ENCODE results near the gene ZNF439.
"Not testable (repeated sequence)": the region's sequence is repeated elsewhere in the genome, so short reads cannot be mapped to it uniquely, and the experiment has no call there.

ZNF439 gene

GRCh38 chr19:11843722-11844121 is 4.8 kb upstream of the ZNF439 start:
- peaks cover 2% of the 10 kb centered on the region for H3K36me3 Mint-ChIP-seq (ENCODE audit: insufficient read depth)
- H3K27ac Mint-ChIP-seq (ENCODE audit: low read depth), result no peak overlapping the region
- no peak for ATAC-seq (replicated peaks; ENCODE audit: extremely low read depth, poor library complexity, severe bottlenecking)
- DNase-seq (ENCODE audit: low spot score in 2 of 2), result no peak
- peaks cover 5% of the 10 kb centered on the region for H3K9me3 Mint-ChIP-seq
- no peak overlapping the region for H3K4me3 Mint-ChIP-seq
- peaks cover 6% of the 10 kb centered on the region for H3K4me1 Mint-ChIP-seq
- no peaks in the 10 kb centered on the region for H3K27me3 Mint-ChIP-seq

- not testable (repeated sequence) for H3K27ac Mint-ChIP-seq (ENCODE audit: low read depth); H3K36me3 Mint-ChIP-seq (ENCODE audit: insufficient read depth); DNase-seq (ENCODE audit: low spot score in 2 of 2); H3K9me3 Mint-ChIP-seq; H3K27me3 Mint-ChIP-seq; ATAC-seq (replicated peaks; ENCODE audit: extremely low read depth, poor library complexity, severe bottlenecking)
- H3K4me3 Mint-ChIP-seq, result peak overlapping the region; percentile 81
- peaks cover 12% of the 10 kb centered on the region for H3K4me1 Mint-ChIP-seq
Observed at GRCh38 chr19:11847615-11848014, 911 bp upstream of the ZNF439 start.

- peak overlapping the region; percentile 81 for H3K4me3 Mint-ChIP-seq
- peaks cover 12% of the 10 kb centered on the region for H3K4me1 Mint-ChIP-seq
- H3K9me3 Mint-ChIP-seq, result no peaks in the 10 kb centered on the region
- ATAC-seq (replicated peaks; ENCODE audit: extremely low read depth, poor library complexity, severe bottlenecking) (no peak), DNase-seq (ENCODE audit: low spot score in 2 of 2) (no peak)
- no peaks in the 10 kb centered on the region for H3K27me3 Mint-ChIP-seq
- H3K27ac Mint-ChIP-seq (ENCODE audit: low read depth), result peak overlapping the region; percentile 32
- H3K36me3 Mint-ChIP-seq (ENCODE audit: insufficient read depth), result peaks cover 2% of the 10 kb centered on the region
Observed at GRCh38 chr19:11848200-11848593, 329 bp upstream of the ZNF439 start.

DNA sequence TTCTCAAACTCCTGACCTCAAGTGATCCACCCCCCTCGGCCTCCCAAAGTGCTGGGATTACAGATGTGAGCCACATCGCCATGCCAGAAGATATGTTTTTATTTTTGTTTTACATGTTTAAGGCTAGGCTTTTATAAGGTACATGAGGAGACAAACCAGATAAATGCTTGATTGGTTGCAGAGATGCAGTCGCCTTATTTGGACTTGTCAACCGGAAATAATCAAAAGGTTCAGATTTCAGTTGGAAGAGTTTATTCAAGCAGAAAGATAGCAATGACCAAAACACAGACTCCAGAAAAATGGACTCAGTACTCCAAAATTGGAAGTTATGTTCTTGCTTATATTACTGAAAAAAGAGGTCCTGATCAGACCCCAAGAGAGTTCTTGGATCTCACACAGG is 1.8 kb downstream of the ZNF439 start:
- H3K4me3 Mint-ChIP-seq, result peak overlapping the region; percentile 81
- H3K9me3 Mint-ChIP-seq; H3K27ac Mint-ChIP-seq (ENCODE audit: low read depth); H3K27me3 Mint-ChIP-seq; H3K36me3 Mint-ChIP-seq (ENCODE audit: insufficient read depth); ATAC-seq (replicated peaks; ENCODE audit: extremely low read depth, poor library complexity, severe bottlenecking); DNase-seq (ENCODE audit: low spot score in 2 of 2): not testable (repeated sequence)
- H3K4me1 Mint-ChIP-seq, result peaks cover 12% of the 10 kb centered on the region

- peaks cover 2% of the 10 kb centered on the region for H3K36me3 Mint-ChIP-seq (ENCODE audit: insufficient read depth)
- peaks cover 15% of the 10 kb centered on the region for H3K9me3 Mint-ChIP-seq
Observed at GRCh38 chr19:11853358-11853757, 4.8 kb downstream of the ZNF439 start.

GRCh38 chr19:11856596-11857250 is 8.2 kb downstream of the ZNF439 start:
- no peaks in the 10 kb centered on the region for H3K27me3 Mint-ChIP-seq
- ATAC-seq (replicated peaks; ENCODE audit: extremely low read depth, poor library complexity, severe bottlenecking) (no peak), DNase-seq (ENCODE audit: low spot score in 2 of 2) (no peak)
- H3K36me3 Mint-ChIP-seq (ENCODE audit: insufficient read depth), result no peaks in the 10 kb centered on the region
- H3K4me3 Mint-ChIP-seq, result no peak overlapping the region
- H3K4me1 Mint-ChIP-seq, result no peaks in the 10 kb centered on the region
- peaks cover 22% of the 10 kb centered on the region for H3K9me3 Mint-ChIP-seq
- H3K27ac Mint-ChIP-seq (ENCODE audit: low read depth), result no peak overlapping the region

More at GRCh38 chr19:11853358-11853757, 4.8 kb downstream of the ZNF439 start:
- Mint-ChIP-seq H3K27me3 (no peaks in the 10 kb centered on the region), H3K4me3 (no peak overlapping the region), H3K4me1 (peaks cover 9% of the 10 kb centered on the region), H3K27ac (ENCODE audit: low read depth) (no peak overlapping the region)
- DNase-seq (ENCODE audit: low spot score in 2 of 2), result no peak
- ATAC-seq (replicated peaks; ENCODE audit: extremely low read depth, poor library complexity, severe bottlenecking), result no peak

DNA sequence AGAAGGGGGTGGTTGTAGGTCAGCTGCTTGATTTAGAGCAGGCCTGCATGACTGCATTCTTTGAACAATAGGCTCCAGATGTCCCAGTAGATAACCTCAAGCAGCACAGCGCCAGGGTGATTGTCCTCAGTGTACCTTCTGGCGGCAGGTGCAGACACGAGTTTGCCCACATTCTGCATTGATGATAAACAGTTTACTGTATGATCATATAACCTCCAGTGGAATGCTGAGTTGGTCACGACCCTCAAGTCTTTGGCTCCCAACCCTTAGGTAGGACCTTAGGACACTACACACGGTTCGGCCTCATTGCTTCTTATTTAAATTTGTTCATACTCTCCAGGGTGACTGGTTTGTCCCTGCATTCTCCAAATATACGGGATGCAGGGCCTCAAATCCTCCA is 12.2 kb downstream of the ZNF439 start:
- DNase-seq (ENCODE audit: low spot score in 2 of 2), result no peak
- H3K9me3 Mint-ChIP-seq, result peaks cover 16% of the 10 kb centered on the region
- H3K27me3 Mint-ChIP-seq, result no peaks in the 10 kb centered on the region
- H3K27ac Mint-ChIP-seq (ENCODE audit: low read depth), result no peak overlapping the region
- no peaks in the 10 kb centered on the region for H3K4me1 Mint-ChIP-seq
- no peak for ATAC-seq (replicated peaks; ENCODE audit: extremely low read depth, poor library complexity, severe bottlenecking)
- no peak overlapping the region for H3K4me3 Mint-ChIP-seq
- peaks cover 2% of the 10 kb centered on the region for H3K36me3 Mint-ChIP-seq (ENCODE audit: insufficient read depth)

DNA sequence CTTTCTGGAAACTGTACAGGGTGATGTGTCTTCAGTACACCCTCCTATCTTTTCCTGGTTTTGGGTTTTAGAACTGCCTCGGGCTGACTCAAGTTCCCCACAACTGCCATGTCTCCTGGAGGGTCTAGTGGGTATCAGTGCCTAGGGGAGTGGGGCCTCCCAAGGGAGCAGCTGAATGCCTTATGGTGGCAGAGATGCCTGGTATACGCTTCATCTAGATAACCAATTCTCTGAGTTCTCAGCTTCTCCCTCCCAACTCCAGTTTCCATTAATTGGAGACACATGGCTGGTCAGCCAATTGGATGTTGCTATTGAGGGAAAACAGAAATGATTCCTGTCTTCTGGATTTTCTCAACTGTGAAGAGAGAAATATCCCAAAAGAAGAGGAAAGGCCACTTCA is 12.8 kb downstream of the ZNF439 start:
- no peak overlapping the region for H3K27ac Mint-ChIP-seq (ENCODE audit: low read depth)
- H3K4me1 Mint-ChIP-seq, result no peaks in the 10 kb centered on the region
- no peaks in the 10 kb centered on the region for H3K27me3 Mint-ChIP-seq
- peaks cover 13% of the 10 kb centered on the region for H3K9me3 Mint-ChIP-seq
- H3K36me3 Mint-ChIP-seq (ENCODE audit: insufficient read depth), result peaks cover 2% of the 10 kb centered on the region
- no peak for ATAC-seq (replicated peaks; ENCODE audit: extremely low read depth, poor library complexity, severe bottlenecking)
- no peak for DNase-seq (ENCODE audit: low spot score in 2 of 2)
- no peak overlapping the region for H3K4me3 Mint-ChIP-seq

DNA sequence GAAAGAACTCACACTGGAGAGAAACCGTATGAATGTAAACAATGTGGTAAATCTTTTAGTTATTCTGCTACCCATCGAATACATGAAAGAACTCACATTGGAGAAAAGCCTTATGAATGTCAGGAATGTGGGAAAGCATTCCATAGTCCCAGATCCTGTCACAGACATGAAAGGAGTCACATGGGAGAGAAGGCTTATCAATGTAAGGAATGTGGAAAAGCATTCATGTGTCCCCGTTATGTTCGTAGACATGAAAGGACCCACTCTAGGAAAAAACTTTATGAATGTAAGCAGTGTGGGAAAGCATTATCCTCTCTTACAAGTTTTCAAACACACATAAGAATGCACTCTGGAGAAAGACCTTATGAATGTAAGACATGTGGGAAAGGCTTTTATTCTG is 19.2 kb downstream of the ZNF439 start:
- H3K4me3 Mint-ChIP-seq; H3K27me3 Mint-ChIP-seq; DNase-seq (ENCODE audit: low spot score in 2 of 2); H3K9me3 Mint-ChIP-seq; ATAC-seq (replicated peaks; ENCODE audit: extremely low read depth, poor library complexity, severe bottlenecking); H3K4me1 Mint-ChIP-seq; H3K27ac Mint-ChIP-seq (ENCODE audit: low read depth); H3K36me3 Mint-ChIP-seq (ENCODE audit: insufficient read depth): not testable (repeated sequence)

DNA sequence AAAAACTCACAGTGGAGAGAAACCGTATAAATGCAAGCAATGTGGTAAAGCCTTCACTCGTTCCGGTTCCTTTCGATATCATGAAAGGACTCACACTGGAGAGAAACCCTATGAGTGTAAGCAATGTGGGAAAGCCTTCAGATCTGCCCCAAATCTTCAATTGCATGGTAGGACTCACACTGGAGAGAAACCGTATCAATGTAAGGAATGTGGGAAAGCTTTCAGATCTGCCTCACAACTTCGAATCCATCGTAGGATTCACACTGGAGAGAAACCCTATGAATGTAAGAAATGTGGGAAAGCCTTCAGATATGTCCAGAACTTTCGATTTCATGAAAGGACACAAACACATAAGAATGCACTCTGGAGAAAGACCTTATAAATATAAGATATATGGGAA is 19.7 kb downstream of the ZNF439 start:
- Mint-ChIP-seq H3K27me3 (no peaks in the 10 kb centered on the region), H3K4me1 (no peaks in the 10 kb centered on the region), H3K27ac (ENCODE audit: low read depth) (no peak overlapping the region), H3K36me3 (ENCODE audit: insufficient read depth) (peaks cover 8% of the 10 kb centered on the region), H3K4me3 (no peak overlapping the region), H3K9me3 (peaks cover 6% of the 10 kb centered on the region)
- DNase-seq (ENCODE audit: low spot score in 2 of 2) (no peak), ATAC-seq (replicated peaks; ENCODE audit: extremely low read depth, poor library complexity, severe bottlenecking) (no peak)

DNA sequence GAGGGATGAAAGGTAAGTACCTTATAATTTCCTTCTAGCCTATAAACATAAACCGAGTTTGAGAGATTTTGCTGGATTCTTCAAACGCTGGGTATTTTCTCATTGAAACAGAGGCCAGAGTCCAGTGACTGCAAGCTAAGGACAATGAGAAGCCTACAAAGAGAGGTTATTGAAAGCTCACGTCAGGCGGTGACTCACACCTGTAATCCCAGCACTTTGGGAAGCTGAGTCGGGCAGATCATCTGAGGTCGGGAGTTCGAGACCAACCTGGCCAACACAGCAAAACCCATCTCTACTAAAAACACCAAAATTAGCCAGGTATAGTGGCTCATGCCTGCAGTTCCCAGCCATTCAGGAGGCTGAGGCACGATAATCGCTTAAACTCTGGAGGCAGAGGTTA is 24.1 kb downstream of the ZNF439 start:
- no peak overlapping the region for H3K27ac Mint-ChIP-seq (ENCODE audit: low read depth)
- H3K36me3 Mint-ChIP-seq (ENCODE audit: insufficient read depth), result no peaks in the 10 kb centered on the region
- H3K27me3 Mint-ChIP-seq, result no peaks in the 10 kb centered on the region
- H3K9me3 Mint-ChIP-seq, result peaks cover 1% of the 10 kb centered on the region
- H3K4me3 Mint-ChIP-seq, result no peak overlapping the region
- H3K4me1 Mint-ChIP-seq, result no peaks in the 10 kb centered on the region
- no peak for ATAC-seq (replicated peaks; ENCODE audit: extremely low read depth, poor library complexity, severe bottlenecking)
- no peak for DNase-seq (ENCODE audit: low spot score in 2 of 2)

DNA sequence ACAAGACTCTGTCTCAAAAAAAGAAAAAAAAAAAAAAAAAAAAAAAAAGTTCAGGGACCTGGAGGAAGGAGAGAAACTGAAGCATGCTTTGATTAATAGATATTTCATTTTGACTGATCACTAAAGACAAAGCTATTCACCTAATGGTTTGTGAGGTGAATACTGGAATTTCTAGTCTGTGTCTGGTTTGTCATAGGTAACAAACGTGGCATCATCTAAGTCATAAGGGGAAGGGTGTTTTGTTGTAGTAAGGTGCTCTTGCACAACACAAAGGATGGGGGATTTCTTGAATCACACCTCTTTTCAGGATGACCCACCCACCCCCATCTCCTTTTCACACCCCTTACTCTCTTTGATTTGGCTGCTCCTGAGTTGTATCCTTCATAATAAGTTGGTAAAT is 25.2 kb downstream of the ZNF439 start:
- Mint-ChIP-seq H3K4me1 (no peaks in the 10 kb centered on the region), H3K9me3 (no peaks in the 10 kb centered on the region), H3K27ac (ENCODE audit: low read depth) (no peak overlapping the region), H3K27me3 (no peaks in the 10 kb centered on the region), H3K36me3 (ENCODE audit: insufficient read depth) (no peaks in the 10 kb centered on the region), H3K4me3 (no peak overlapping the region)
- DNase-seq (ENCODE audit: low spot score in 2 of 2), result no peak
- ATAC-seq (replicated peaks; ENCODE audit: extremely low read depth, poor library complexity, severe bottlenecking), result no peak

DNA sequence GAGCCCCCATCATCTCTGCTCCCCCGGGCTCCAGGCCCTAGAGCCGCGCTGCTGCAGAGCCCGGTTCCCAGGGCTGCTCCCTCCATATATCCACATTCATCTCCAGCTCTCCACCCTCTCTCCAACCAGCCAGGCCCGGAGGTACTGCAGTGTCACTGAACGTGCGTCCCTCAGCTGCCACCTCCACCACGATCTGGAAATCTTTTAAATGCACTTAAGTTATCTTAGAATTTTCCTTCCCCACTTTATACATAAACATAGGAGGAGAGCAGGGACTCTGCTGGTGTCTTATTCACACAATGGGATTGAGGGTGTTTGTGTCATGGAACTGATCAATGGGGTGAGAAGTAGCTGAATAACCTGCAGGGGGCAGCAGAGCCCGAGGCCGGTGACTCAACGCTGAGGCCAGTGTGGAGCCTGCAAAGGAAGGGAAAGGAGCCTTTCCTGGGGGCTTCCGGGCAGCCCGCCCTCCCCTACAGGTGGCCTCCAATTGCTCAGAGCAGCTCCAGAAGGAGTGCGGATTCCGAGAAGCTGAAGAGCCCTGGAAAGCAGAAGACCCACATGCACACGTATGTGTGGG is 31.3 kb downstream of the ZNF439 start:
- peak in 1 of 2 donors; percentile 21 for DNase-seq (ENCODE audit: low spot score in 2 of 2)
- H3K36me3 Mint-ChIP-seq (ENCODE audit: insufficient read depth); H3K27me3 Mint-ChIP-seq; H3K9me3 Mint-ChIP-seq; H3K4me1 Mint-ChIP-seq; ATAC-seq (replicated peaks; ENCODE audit: extremely low read depth, poor library complexity, severe bottlenecking); H3K27ac Mint-ChIP-seq (ENCODE audit: low read depth); H3K4me3 Mint-ChIP-seq: not testable (repeated sequence)
